HG03108 (cell line): Measurements from ENCODE around the gene FBXW11.
"Not testable (repeated sequence)": the region's sequence is repeated elsewhere in the genome, so short reads cannot be mapped to it uniquely, and the experiment has no call there.

Source experiments
- ATAC-seq: cut with Tn5 transposase; IDR thresholded peaks from one replicate; pipeline ENCODE4 v1.9.1; 2021; ENCODE audit warnings: moderate library complexity; ENCODE audit not compliant: unreplicated experiment

FBXW11 gene

DNA sequence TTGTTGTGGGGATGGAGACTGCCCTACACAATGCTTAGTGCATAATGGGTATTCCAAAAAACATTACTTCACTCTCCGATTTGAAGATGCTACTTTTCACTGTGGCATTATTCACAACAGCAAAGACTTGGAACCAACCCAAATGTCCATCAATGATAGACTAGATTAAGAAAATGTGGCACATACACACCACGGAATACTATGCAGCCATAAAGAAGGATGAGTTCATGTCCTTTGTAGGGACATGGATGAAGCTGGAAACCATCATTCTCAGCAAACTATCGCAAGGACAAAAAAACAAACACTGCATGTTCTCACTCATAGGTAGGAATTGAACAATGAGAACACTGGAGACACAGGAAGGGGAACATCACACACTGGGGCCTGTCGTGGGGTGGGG is 90.7 kb downstream of the FBXW11 start:
- not testable (repeated sequence) for ATAC-seq

DNA sequence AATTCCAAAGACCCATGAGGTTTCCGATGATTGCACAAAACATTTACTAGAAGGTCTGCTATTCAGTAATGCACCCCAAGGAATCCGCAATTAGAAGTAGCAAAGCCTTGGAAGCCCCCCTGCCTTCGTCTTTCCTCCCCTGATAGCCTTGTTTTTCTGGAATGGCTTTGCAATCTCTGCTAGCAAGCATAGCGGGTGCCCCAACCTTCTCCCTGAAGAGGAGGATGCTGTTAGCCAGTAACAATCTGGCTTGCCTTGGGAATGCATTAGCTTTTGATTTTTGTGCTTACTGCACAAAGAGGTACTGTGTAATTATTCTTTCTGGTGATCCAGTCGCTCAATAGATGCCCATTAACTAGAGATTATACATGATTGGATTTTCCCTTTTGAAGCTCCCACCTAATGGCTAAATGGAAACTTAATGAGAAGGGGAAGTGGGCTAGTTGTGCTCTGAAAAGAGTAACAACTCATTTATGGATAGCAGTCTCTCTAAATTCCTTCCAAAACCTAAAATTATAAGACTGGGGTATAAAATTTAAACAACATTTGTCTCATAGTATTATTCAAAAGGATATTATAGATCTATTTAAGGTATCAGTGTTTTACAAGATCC is 91.6 kb downstream of the FBXW11 start:
- ATAC-seq: no peak

DNA sequence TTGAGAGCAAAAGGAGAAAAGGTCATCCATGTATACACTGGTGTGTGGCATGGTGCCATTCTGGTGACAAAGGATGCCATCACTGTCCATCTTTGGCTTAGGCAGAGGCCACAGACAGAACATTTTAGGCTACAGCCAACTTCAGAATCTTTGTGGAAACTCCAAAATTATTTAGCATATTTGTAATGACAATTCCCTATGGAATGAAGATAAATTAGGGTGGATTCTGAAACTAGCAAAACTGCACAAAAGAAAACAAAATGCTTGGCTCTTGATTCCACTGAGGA is 92.5 kb downstream of the FBXW11 start:
- ATAC-seq: no peak

DNA sequence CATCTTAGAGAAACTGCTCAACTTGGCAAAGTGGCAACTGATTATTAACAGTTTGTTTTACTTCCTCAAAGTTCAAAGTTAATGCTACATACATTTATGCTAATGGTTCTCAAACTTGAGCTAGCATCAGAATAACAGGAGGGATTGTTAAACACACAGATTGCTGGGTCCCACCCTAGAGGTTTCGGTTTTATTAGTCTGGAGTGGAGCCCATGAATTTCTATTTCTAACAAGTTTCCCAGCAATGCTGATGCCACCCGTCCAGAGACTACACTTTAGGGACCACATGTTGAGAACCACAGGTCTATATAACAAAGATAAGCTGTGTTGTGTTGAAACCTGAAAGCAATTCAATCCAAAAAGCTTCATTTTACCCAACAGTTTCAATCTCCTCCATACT is 95.3 kb downstream of the FBXW11 start:
- ATAC-seq: no peak

DNA sequence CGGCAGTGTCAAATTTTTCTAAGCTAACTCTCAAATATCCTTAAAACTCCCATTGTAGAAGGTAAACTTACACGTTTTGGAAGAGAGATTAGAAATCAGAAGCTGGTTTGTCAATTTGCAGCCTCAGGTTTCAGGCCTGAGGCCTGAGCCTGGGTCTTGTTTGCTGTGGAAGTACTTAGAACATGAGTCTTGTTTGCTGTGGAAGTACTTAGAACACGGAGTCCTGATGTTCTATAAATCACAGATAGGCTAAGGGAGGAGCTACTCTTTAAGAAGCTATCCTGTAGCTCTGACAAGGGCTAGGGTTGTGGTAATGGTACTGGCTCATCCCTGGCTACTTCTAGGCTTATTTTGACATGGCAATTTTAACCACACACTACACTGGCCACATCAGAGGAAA is 97.8 kb downstream of the FBXW11 start:
- no peak for ATAC-seq

DNA sequence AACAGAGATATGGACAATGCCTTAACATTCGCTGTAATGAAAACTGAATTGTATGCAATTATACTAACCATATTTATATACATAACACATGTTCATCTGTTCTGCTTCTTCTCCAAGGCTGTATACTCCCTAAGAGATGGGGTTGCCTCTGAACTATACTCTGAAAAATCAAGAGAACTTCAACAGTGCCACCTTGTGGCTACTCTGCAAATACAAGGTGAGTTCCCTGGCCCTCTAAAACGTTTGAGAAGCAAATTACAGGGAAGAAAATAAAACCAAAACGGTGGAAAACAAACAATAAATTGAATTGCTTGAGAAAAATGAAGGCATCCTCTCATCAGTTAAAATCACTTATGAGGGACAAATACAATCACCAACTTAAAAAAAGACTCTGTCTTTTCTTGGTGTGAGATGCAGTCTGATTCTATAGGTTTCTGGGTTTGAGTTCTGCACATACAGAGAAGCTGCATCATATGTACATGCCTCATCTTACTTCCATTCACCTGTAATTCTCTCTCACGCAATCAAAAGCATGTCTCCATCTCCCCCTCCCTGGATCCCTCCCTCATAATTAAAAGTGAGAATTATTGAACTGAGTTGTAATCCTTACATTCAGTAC is 98.6 kb downstream of the FBXW11 start:
- peak; percentile 48 for ATAC-seq

DNA sequence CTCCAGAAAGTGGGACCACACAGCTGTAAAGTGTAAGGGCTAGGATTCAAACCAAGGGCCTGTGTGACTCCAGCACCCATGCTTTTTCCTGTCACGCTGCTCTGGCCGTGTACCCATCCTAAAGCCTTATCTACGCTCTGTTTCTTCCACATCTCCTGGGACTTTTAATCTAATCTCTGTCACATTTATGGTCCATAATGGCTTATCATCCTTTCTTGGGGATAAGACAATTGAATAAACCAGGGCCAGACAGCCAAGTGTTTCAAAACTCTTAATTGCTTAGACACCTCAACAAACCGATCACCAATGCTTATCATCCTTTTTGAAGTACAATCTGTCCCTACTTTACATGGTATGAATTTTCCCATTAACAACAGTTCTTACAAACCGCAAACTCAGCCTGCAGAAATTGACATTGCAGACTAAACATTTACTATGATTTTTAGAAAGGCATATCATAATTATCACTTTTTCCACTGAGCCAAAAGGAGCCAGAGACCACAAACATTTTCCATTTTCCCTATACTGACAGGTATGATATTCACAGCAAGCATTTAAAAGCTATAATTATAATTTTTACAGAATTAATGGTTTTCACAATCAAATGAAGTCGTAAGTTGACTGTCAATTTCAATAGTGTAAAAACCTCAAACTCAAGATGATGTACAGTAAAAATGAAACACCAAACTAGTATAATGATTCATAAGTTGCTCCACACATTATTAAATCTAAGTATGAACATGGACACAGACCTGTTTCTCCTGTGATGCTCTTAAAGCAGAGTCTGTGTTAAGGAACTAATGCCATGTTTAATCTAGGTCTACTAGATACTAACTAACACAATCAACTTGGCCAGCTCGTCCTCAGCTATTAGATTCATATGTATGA is 99.5 kb downstream of the FBXW11 start:
- ATAC-seq: no peak

DNA sequence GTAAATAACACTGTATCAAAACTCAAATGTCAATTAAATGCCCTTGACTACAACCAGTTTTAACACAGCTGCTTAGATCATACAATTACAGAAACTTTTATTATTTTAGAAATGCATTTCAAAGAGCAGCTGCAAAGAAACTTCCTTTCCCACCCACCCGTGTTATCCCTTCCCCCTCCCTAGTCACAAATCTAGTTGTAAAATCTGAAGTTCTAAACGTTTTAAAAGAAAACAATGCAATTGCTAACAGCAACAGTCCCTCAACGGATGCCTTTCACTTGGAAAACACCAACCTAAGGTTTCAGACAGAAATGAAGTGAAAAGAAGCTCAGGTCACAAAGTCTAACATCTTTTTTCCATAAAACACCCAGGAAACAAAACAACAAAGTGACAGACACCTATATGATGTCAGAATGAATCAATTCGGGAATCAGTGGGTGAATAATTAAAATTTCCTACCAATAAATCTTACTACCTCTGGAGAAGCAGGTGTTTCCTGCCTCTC is 100.3 kb downstream of the FBXW11 start:
- ATAC-seq: no peak

DNA sequence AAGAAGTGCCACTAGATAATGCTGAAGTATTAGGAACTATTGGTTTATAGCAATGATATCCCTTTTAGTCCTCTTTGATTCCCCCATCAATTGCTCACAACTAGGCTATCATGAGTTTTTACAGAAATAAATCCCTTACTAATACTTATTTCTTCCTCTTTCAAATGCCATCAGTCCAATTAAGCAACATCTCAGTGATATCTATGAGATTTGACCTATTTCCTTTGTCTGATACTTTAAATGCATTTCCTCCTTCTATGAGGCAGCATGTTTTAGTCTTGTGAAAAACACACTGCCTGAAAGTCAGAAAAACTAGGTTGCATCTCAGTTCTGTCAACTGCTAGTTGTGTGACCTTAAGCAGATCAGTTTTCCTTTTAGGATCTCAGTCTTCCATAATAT is 101.6 kb downstream of the FBXW11 start:
- ATAC-seq: no peak

DNA sequence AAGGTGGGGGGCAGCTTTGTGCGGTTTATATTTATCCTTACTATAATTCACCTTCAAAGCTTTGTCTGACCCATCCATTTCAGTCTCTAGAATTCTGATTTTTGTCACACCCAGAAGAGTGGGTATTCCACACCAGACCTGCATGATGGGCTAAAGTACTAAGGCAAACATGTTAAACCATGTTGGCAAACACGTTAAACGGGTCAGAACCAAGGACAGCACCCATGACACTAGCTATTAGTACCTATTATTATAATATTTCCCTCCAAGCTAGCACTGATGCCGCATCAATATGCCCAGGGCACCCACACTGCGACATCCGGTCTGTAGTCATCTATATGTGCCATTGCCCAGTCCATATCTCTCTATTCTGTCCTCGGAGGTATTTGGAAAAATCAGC is 104.7 kb downstream of the FBXW11 start:
- ATAC-seq: no peak

DNA sequence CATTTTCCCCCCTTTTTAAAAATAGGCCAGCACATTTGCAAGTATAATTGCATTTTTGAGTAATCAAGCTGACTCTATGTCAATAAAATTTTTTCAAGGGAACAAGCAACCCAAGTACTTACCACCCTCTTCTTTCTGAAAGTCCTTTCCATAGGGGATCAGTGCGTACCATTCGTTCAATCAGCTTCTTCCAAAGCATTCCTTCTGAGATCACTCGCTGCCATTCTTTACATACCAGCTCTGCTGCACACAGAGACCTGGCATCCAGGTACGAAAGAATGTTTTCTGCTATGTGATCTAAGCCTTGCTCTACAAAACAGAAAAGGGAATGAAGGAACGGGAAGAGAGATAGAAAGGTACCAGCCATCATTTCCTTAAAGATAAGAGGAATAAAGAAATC is 106.6 kb downstream of the FBXW11 start:
- no peak for ATAC-seq

DNA sequence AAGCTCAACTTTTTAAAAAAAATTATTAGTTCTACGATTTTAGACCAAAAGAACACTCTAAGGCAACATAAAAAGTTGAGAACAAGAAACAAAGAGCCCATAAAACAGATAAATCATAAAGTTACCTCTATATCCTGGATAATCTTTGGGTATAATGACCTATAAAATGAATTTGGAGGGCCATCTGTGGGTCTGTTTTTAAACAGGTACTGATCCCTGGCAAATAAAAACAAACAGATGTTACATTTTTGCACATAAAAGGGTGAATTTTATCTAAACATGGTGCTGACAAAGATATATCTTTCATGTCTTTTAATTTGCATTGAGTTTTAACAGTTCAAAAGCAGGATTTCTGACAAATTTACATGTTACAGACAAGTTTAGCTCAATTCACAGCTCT is 107.6 kb downstream of the FBXW11 start:
- ATAC-seq: no peak

DNA sequence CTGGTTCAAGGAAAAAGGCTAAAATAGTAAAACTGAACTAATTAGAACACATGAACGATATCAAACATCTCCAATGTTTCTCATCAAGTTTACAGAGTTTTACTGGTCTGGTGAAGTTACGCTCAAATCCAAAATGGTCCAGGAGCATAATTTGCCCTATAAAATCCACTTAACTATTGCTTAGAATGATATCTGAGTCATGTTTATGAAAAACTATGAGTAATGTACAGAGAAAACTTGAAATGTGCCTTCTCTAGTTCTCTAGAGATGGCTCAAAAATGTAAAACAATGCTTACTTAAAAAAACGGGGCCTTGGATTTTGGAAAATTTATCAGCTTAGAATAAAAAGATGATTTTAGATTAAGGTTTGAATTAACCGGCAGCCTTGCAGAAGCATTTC is 108.1 kb downstream of the FBXW11 start:
- ATAC-seq: no peak

DNA sequence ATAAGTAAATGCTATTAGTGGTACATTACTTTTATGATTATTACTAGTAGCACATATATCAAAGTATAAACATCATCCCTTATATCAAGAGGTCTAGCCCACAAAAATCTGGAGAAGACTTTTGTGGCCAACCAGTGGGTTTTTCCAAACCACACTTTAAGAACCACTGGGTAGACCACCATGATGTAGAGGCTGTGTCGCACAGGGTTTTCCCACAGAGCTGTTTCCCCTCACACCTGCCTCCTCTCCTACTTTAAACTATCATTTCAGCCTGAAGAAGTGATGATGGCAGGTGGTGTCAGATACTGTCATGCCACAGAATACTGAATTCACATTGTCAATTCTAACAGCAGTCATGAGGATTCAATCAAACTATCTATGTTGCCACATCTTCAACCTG is 109.2 kb downstream of the FBXW11 start:
- no peak for ATAC-seq

DNA sequence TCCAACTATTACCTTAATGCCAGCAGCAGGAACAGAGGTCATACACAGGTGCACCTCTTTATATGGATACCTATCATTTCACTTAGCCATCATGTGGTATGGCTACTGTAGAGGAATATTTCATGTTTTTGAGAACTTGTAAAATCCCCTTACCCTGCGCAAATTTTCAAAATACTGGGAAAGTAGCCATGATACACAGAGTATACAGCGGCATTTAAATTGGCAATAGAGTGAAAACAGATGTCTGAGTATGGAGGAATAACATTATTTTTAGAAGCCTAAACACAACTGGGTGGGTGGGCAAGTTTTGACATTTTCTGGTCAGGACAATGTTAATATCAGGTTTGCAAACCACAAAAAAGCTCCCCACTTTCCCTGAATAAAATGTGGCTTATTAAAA is 111.4 kb downstream of the FBXW11 start:
- no peak for ATAC-seq

DNA sequence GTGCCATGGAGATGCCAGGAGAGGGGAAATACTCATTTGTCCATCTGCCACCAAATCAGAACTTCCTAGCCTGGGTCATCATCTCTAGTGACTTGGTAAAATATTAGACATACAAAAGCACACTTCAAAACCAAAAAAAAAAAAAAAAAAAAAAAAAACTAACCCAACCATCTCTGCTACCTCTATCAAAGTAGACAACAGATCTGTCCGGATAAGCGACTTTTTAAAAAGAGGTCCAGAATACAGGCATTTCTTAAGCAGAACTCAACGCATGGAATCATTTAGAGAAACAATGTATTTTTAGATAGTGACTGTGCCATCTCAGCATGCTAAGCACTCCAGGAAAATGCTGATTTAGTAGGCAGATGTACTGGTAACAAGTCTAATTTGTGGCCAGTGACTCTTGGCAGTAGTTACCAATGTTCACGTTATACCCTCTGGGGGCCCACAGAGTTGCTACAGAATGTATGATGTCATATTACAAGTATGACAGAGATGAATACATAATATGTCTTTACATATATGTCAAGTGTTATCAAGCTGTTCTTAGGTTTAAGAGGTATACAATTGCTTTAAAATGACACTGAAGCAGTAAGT is 113.0 kb downstream of the FBXW11 start:
- no peak for ATAC-seq

DNA sequence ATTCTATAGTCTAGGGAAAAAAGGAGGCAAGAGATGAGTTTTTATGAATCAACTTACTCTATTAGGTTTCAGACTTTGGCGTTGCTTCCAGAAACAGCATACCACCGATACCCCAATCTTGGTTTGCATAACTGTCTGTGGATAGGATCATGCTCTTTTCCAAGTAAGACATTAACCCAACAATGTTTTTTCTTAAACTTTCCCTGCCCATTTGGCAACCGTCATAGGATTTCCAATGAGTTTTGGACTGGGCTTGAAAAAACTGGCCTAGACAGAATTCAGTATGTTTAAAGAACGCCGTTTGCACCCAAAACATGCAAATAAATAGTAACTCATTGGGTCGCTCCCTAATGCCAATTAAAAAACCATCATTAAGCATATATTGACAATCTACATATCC is 114.8 kb downstream of the FBXW11 start:
- no peak for ATAC-seq

DNA sequence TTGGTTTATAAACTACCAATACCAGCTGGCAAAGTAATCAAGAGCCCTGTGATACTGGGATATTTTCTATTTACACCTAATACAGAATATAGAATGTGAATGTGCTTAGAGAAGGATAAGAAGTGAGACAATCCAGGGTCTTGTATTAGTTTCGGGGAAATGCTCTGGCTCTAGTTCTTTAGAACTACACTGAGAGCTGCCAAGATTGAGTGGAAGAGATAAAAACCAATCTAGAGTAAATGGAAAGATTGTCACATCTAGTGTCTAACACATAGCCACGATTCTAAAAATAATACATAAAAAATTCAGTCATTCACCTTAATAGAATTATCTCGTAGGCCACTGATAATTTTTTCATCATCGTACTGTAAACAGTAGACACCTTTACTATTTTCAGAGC is 115.3 kb downstream of the FBXW11 start:
- ATAC-seq: no peak

DNA sequence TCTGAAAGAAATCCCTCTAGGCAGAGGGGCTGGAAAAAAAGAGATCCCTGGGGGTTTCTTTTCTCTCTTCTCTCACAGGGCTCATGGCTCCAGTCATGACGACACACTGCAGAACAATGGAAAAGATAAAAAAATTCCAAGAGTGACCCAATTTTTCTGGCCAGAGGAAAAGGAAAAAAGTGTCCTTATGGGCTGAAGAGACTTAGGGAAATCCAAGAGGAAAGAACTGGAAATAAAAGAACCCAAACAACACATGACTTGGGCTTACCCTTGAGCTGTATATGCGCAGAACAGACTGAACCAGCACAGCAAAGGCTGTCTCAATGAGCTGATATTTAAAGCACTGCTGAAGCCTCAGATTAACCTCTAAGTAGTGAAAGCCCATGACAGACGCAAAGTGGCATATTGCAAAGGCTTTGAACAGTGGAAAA is 118.4 kb downstream of the FBXW11 start:
- ATAC-seq: no peak

DNA sequence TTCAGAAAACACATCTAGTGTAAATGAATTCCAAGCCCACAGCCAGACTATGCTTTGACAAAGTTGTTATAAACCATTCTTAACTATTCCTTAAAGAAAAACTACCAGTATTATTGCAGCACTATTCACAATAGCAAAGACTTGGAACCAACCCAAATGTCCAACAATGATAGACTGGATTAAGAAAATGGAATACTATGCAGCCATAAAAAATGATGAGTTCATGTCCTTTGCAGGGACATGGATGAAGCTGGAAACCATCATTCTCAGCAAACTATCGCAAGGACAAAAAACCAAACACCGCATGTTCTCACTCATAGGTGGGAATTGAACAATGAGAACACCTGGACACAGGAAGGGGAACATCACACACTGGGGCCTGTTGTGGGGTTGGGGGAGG is 120.4 kb downstream of the FBXW11 start:
- not testable (repeated sequence) for ATAC-seq

DNA sequence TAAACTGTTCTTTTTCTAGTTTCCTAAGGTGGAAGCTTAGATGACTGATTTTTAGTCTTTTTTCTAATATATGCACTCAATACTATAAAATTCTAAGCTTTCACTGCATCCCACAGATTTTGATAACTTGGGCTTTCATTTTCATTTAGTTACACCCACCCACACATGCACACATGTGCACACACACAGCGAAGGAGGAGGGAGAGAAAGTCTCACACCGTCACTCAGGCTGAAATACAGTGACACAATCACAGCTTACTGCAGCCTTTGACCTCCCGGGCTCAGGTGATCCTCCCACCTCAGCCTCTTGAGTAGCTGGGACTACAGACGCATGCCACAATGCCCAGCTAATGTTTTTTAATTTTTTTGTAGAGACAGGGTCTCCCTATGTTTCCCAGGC is 124.3 kb downstream of the FBXW11 start:
- no peak for ATAC-seq

DNA sequence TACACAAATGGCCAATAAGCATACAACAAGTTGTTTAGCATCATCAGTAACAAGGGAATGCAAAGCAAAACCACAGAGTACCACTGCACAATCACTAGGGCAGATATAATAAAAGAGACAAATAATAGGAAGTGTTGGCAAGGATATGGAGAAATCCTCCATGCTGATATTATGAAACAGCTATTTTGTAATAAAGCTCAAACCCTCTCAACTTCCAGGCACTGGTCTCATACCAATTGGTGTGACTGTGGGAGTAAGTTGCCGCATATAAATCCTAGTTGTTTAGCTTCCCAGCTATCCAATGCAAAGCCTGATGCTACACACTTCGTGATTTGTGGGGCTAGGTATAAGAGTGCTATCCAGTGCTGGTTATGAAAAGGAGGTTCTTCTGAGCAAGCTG is 132.2 kb downstream of the FBXW11 start:
- no peak for ATAC-seq
